Measurements from ENCODE around the gene TMEM141. TPM values are rescaled to one million over a fixed set of nuclear protein-coding genes. Genes with fewer than 3 reads are reported as not detected.

TMEM141 gene
- total RNA-seq, 1 experiment from 2014 or later = 32.7 TPM

- Histone ChIP-seq H3K27me3 (replicated peaks; ENCODE audit: insufficient read depth, low read depth, low read length, poor library complexity) (no peaks in the 10 kb centered on the region), H3K4me3 (ENCODE audit: low read depth, low read length, poor library complexity, severe bottlenecking) (no peak overlapping the region), H3K36me3 (ENCODE audit: insufficient read depth, low read length, poor library complexity, severe bottlenecking) (no peaks in the 10 kb centered on the region), H3K4me1 (ENCODE audit: insufficient read depth, low read length, poor library complexity, severe bottlenecking) (peaks cover 5% of the 10 kb centered on the region), H3K27ac (ENCODE audit: low read depth, low read length, poor library complexity, severe bottlenecking) (no peak overlapping the region), H3K9me3 (ENCODE audit: low read depth, low read length, poor library complexity, severe bottlenecking) (no peaks in the 10 kb centered on the region)
- POLR2A ChIA-PET (ENCODE audit: low non-redundant PET) = no interaction called here
- TF ChIP-seq CTCF (conservative IDR thresholded peaks at IDR 0.05; ENCODE audit: low read depth, low read length) = no peak
- no peak for TF ChIP-seq EZH2 (IDR thresholded peaks at IDR 0.05; ENCODE audit: borderline replicate concordance, low read depth, low read length, poor library complexity, severe bottlenecking)
- no peak for DNase-seq (ENCODE audit: low spot score)
- intact Hi-C loops (cut with micrococcal nuclease; ENCODE audit: unreplicated experiment) = no loop called here
- CTCF ChIA-PET = interaction anchor here (0.5 kb wide), 1 partner anchor 119 kb away, joined by 5 read pairs; no protein-coding TSS in a partner anchor
- no TSS peak for BruUV-seq (replicated peaks)
Measured at GRCh38 chr9:136757751-136758140, 33.4 kb upstream of the TMEM141 start.

GRCh38 chr9:136759001-136759400 lies 32.1 kb upstream of the TMEM141 start:
- Histone ChIP-seq H3K27ac (ENCODE audit: low read depth, low read length, poor library complexity, severe bottlenecking) (no peak overlapping the region), H3K4me1 (ENCODE audit: insufficient read depth, low read length, poor library complexity, severe bottlenecking) (peaks cover 5% of the 10 kb centered on the region), H3K9me3 (ENCODE audit: low read depth, low read length, poor library complexity, severe bottlenecking) (no peaks in the 10 kb centered on the region), H3K27me3 (replicated peaks; ENCODE audit: insufficient read depth, low read depth, low read length, poor library complexity) (no peaks in the 10 kb centered on the region), H3K4me3 (ENCODE audit: low read depth, low read length, poor library complexity, severe bottlenecking) (no peak overlapping the region), H3K36me3 (ENCODE audit: insufficient read depth, low read length, poor library complexity, severe bottlenecking) (no peaks in the 10 kb centered on the region)
- ChIA-PET CTCF (no interaction called here), POLR2A (ENCODE audit: low non-redundant PET) (interaction anchor here (0.6 kb wide), 1 partner anchor 150 kb away, joined by 5 read pairs; no protein-coding TSS in a partner anchor)
- no TSS peak for BruUV-seq (replicated peaks)
- TF ChIP-seq CTCF (conservative IDR thresholded peaks at IDR 0.05; ENCODE audit: low read depth, low read length) (no peak), EZH2 (IDR thresholded peaks at IDR 0.05; ENCODE audit: borderline replicate concordance, low read depth, low read length, poor library complexity, severe bottlenecking) (no peak)
- intact Hi-C loops (cut with micrococcal nuclease; ENCODE audit: unreplicated experiment) = no loop called here
- DNase-seq (ENCODE audit: low spot score) = no peak

GRCh38 chr9:136759436-136760325 lies 31.5 kb upstream of the TMEM141 start:
- Histone ChIP-seq H3K27ac (ENCODE audit: low read depth, low read length, poor library complexity, severe bottlenecking) (no peak overlapping the region), H3K4me1 (ENCODE audit: insufficient read depth, low read length, poor library complexity, severe bottlenecking) (peaks cover 5% of the 10 kb centered on the region), H3K36me3 (ENCODE audit: insufficient read depth, low read length, poor library complexity, severe bottlenecking) (no peaks in the 10 kb centered on the region), H3K27me3 (replicated peaks; ENCODE audit: insufficient read depth, low read depth, low read length, poor library complexity) (no peaks in the 10 kb centered on the region), H3K4me3 (ENCODE audit: low read depth, low read length, poor library complexity, severe bottlenecking) (no peak overlapping the region), H3K9me3 (ENCODE audit: low read depth, low read length, poor library complexity, severe bottlenecking) (no peaks in the 10 kb centered on the region)
- no TSS peak for BruUV-seq (replicated peaks)
- no peak for DNase-seq (ENCODE audit: low spot score)
- TF ChIP-seq EZH2 (IDR thresholded peaks at IDR 0.05; ENCODE audit: borderline replicate concordance, low read depth, low read length, poor library complexity, severe bottlenecking) (no peak), CTCF (conservative IDR thresholded peaks at IDR 0.05; ENCODE audit: low read depth, low read length) (no peak)
- intact Hi-C loops (cut with micrococcal nuclease; ENCODE audit: unreplicated experiment) = no loop called here
- ChIA-PET POLR2A (ENCODE audit: low non-redundant PET) (no interaction called here), CTCF (no interaction called here)

Measured in A673 (cell line).